ENCODE measurements around the gene TMLHE.

- TF ChIP-seq EZH2 (IDR thresholded peaks at IDR 0.05) (no peak), CTCF (IDR thresholded peaks at IDR 0.05) (no peak)
Measured at GRCh38 chrX:155645180-155645579, 32.4 kb upstream of the TMLHE start.
